ENCODE results near the gene NPLOC4.
"Not testable (repeated sequence)": the region's sequence is repeated elsewhere in the genome, so short reads cannot be mapped to it uniquely, and the experiment has no call there.

The NPLOC4 gene

DNA sequence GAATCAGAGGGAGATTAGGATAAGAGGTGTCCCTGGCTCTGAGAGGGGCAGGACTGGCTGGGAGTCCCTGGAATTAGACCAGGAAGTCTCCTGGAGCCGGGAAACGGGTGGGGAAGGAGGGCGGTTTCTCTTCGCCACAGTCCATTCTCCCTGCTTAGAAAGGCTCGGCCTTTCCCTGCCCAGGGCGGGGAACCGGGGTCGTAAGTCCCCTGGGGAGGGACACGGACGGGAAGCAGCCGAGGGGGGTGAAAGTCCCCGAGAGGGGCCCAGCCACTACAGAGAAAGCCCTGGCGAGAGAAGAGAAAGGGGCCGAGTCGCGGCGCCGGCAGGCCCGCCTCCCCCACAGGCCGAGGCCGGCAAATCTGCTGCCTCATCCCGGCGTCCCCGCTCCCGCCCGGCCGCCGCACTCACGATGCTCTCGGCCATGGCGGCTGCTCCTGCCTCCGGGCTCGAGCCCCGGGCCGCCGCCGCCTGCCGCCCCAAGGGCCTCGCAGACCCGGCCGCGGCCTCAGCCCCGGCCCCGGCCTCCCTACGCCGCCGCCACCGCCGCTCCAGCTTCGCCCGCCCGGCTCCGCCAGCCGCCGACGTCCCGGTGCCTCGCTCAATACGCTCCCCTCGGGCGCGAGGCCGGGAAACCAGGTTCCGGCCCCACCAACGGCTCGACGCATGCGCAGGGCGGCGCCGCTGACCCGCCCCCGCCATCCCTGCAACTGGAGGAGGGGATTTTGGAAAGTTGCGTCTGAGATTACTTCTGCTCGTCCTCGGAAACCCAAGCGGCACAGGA is at the start of gene NPLOC4, which contains the start of gene TSPAN10:
Gene NPLOC4, minus strand, starts transcription at position 608 of the 784 bp plus-strand sequence. Its CDS starts 182 bp downstream, at position 426.
Gene TSPAN10, plus strand, starts transcription at position 692 of the 784 bp plus-strand sequence. CDS start 5,217 bp downstream, outside the sequence.
- DNase-seq, result peak; percentile 9

DNA sequence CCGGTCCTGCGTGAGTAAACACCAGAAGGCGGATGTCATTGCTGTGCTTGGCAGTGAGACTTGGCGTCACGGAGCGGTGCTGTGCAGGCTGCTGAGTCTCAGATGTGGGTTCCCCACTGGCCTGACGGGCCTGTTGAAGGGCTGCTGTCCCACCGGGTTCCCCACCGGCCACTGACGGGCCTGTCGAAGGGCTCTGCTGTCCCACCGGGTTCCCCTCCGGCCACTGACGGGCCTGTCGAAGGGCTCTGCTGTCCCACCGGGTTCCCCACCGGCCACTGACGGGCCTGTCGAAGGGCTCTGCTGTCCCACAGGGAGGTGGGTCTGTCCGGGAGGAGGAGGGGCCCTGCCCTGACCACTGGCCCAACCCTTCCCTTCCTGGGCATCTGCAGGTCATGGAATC is 49.7 kb upstream of the NPLOC4 start:
- no peak for DNase-seq

DNA sequence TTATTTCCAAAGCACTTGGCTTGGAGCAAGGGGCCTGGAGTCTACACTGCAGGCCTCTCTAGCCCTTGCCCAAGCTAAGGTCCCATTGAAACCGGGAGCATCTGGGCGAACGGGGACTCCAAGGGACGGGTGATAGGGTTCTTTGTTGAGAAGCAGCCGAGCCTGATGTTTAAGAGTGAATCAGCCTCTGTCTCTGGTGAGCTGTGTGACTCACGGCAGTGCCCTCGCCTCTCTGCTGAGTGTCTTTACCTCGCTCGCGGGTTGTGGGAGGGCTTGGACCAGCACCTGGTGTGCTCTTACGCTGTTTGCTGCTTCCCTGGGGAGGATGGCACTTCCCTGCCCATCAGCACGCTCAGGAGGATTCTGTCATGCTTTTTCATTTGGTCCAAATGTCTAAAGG is 48.2 kb upstream of the NPLOC4 start:
- DNase-seq, result no peak

DNA sequence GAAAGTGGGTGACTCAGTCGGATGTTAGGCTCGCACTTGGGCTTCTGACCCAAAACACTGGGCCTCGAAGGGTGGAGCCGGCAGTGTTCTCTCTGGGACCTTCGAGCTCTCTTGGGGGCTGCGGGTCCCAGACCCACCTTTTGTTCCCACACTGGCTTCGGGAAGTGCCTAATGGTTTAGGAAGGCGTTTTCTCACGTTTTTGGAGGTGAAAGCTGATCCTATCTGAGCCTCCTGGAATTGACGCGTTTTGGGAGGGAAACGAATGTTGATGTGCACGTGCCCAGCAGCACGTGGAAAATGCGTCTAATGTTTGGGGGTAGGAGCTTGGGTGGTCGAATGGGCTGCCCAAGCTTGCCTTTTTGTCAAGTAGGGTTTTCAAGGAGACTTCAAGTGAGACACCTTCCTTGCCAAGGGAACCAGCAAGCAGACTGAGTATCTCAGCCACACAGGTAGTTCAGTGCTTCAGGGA is 47.6 kb upstream of the NPLOC4 start:
- DNase-seq, result no peak

DNA sequence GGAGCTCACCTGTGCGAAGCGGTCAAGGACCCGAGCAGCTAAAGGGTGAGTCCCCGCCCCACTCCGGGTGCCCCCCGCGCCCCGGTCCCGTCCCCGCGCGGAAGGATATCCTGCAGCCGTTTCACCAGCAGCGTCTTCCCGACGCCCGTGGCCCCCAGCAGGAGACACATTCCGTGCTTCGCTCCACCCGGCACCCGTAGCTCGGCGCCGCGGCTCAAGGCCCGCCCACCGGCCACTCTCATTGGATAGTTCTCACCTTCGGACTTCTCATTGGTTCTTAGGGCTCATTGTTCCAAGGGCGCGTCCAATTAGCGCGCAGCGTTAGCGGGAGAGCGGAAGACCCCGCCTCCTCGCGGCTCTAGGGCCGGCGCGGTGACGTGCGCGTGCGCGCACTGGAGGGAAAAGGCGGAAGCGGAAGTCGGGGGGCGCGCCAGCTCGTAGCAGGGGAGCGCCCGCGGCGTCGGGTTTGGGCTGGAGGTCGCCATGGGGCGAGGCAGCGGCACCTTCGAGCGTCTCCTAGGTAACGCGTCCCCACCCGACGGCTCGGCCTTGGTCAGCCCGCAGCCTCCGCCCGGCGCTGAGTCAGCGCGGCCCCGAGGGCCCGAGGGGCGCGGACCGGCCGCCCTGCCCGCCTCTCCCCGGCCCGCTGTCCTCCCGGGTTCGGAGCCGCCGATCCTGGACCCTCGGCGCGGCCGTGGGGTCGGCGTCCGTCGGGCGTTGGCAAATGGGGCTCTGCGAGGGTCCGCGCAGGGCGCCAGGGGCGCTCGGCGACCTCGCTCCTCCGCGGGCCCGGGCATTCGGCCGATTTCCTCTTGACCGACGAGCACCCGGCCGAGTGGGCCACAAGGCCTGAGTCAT is 46.9 kb upstream of the NPLOC4 start, which contains the start of the genes ARL16 and HGS:
Gene ARL16, minus strand, starts transcription at position 214 of the 858 bp plus-strand sequence. Its CDS starts 44 bp downstream, at position 170.
Gene HGS, plus strand, starts transcription at position 428 of the 858 bp plus-strand sequence. Its CDS starts 56 bp downstream, at position 484.
- DNase-seq, result peak; percentile 82

DNA sequence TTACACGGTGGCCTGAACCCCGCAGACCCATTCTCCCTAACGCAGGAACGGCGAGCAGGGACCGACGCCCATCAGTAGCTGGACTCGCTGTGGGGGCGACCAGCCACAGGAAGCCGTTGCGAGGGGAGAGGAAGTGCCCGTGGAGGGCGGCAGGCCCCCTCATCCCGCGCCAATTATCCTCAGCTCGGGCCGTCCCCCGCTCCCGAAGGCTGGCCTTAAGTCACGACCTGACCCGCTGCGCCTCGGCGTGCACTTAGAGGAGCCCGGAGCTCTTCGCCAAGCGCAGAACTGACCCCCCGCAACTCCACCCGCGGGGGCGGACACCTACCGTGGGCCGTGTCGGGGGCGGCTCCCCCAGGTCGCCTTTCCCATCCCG is 46.3 kb upstream of the NPLOC4 start:
- no peak for DNase-seq

DNA sequence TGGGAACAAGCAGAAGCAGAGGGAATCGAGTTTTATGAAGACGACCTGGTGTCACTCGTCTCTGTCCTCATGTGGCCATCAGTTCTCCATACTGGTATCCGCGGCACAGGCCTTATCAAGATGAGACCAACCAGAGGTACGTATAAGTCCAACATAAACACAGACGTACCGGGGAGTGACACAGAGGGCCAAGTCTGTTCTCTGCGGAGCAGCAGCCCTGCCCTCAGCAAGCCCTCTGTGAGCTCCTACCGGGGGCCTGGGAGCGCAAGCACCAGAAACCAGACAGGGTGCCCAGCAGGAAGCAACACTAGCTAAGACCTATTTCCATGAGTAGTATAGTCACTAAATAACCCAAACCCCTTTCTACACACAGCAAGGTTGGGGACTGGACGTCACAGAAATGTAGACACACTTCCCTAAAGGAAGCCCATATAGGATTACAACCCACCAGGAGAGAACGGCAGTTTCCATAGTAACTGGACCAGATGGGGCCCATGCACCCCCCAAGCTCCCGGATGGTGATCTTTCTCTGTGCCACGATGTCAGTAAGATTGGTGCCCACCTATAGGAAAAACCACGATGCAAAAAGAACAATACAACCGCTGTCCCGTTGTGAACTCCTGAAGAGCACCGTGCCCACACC is 45.8 kb upstream of the NPLOC4 start:
- no peak for DNase-seq

DNA sequence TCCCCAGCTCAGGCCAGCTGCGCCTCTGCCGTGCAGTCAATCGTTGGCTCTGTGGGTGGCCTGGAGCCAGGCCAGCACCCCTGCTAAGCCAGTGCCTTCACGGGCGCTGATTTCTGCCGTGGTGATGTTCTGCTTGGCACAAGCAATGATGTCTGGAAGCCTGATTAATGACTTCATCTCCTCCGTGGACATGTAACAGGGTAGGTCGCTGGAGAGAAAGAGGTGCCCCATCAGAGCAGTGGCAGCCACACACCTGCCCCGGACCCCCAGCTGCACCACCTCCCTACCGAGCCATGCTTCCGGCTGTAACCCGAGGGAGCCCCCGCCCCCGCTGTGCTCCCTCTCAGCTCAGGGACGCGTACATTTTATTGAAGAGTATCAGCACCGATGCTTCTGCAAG is 44.8 kb upstream of the NPLOC4 start:
- no peak for DNase-seq

DNA sequence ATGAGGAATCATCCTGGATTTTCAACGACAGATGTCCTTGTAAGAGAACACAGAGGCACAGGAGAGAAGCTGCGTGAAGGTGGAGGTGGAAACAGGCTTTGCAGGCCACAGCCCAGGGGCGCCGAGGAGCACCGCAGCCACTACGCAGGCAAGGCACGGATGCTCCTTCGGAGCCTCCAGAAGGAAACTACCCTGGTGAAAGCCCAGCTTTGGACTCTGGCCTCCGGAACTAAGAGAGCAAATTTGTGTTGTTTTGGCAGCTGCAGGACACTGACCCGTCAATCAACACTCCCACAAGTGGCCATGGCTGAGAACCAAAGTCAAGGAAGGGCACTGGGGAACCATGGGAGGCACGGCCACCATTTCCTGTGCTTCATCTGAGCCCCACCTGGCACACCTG is 43.2 kb upstream of the NPLOC4 start:
- no peak for DNase-seq

DNA sequence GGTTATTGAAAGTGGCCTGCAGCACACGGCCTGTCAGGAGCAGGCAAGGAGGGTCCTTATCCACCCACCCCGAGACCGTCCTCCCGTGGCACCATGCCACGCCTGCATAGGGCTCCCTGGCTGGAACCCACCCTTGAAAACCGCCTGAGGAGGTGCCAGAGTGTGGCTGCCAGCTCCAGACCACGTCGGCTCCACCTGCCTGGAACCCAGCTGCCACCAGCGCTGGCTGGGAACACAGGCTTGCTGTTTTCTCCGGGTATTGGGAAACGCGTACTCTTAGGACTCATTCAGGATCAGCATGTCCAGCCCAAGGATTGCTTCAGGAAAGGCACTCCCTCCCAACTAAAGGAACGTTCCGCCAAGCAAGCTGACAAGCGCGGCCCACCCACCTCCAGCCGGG is 40.0 kb upstream of the NPLOC4 start:
- DNase-seq, result no peak

DNA sequence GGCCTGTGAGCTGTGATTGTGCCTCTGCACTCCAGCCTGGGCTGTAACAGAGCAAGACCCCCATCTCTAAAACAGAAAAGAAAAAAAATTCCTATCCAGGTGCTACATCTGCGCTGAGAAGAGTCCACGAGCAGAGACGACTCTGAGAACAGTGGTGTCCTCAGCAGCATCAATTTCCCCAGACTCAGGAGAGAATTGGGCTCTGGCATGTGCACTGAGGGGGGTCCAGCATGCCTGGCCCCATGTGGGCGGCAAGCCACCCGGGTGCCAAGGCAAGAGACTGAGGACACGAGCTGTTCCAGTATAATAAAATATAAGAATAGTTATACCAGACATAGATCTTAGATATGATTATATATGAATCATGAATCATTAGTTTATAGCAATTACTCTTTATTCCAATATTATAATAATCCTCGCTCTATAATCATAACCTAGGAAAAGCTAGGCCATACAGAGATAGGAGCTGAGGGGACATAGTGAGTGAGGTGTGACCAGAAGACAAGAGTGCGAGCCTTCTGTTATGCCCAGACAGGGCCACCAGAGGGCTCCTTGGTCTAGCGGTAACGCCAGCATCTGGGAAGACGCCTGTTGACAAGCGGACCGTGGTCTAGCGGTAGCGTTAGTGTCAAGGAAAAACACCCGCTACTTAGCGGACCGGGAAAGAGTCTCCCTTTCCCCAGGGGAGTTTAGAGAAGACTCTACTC is 38.8 kb upstream of the NPLOC4 start:
- DNase-seq, result not testable (repeated sequence)

DNA sequence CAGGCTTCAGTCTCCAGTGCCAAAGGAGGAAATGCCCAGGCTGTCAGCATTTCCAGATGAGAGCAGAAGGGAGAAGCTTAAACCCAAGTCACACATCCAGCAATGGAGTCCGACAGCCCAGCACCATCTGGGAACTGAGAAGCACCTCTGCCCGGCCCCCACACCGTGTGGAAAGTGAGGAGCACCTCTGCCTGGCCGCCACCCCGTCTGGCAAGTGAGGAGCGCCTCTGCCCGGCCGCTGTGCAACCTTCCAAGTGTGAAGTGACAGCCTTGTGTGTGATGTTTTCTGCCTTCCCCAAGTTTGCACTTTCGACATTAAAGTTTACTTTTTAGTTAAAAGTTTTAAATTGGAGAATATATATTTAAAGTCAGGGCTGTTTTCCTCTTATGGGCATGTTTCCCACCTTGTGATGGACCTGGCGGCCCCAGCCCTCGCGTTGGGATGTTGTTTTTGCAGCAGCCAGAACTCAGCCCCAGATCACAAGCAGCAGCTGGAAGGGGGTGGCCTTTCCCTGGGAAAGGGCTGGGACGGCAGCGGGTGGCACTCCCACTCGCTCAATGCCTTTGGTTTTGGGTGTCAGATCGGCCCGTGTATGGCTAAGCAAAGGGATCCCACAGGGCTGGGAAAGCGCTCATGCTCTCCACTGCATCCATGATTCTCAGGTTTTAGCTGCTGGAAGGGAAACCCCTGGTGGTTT is 36.8 kb upstream of the NPLOC4 start:
- DNase-seq, result no peak

DNA sequence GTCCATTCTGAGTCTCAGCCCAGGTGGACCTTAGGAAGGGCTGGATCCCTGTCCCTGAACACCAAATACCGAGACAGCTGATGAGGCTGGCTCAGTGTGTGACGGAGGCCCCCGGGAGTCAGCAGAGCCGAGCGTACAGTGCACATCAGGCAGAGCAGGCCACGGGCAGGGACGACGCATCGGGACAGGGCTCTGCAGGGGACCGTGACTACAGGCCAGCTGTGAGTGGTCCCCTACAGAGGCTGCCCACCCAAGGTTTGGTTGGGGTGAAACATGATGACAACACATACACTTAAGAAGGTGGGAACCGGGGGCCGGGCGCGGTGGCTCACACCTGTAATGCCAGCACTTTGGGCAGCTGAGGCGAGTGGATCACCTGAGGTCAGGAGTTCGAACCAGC is 36.0 kb upstream of the NPLOC4 start:
- DNase-seq, result no peak

DNA sequence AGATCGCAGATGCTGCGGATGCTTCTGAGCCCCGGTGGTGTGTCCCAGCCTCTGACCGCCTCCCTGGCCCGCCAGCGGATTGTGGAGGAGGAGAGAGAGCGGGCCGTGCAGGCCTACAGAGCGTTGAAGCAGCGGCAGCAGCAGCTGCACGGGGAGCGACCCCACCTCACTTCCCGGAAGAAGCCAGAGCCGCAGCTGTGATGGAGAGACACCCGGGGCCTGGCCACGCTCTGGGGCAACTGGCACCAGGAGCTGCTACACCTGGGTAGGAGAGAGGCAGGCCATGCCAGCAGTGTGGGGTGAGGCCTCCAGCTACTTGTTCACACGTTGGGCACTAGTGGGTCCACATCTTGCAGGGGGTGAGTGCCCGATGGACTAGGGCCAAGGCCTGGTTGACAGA is 35.6 kb upstream of the NPLOC4 start:
- DNase-seq, result no peak

DNA sequence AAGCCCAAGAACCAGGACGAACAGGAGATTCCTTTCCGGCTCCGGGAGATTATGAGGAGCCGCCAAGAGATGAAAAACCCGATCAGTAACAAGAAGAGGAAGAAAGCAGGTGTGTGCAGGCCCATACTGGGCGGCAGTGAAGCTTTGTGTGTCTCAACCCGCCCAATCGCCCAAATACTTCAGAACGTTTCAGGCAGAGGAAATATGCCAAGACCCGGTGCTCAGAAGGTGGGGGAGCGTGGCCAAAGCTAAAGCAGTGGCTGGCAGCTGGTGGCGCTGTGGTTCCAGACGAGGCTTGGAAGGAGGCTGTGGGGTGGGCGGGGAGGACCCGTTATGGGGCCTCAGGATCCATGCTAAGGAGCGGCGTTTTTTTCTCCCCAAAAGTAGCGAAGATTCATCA is 30.8 kb upstream of the NPLOC4 start:
- DNase-seq, result no peak

DNA sequence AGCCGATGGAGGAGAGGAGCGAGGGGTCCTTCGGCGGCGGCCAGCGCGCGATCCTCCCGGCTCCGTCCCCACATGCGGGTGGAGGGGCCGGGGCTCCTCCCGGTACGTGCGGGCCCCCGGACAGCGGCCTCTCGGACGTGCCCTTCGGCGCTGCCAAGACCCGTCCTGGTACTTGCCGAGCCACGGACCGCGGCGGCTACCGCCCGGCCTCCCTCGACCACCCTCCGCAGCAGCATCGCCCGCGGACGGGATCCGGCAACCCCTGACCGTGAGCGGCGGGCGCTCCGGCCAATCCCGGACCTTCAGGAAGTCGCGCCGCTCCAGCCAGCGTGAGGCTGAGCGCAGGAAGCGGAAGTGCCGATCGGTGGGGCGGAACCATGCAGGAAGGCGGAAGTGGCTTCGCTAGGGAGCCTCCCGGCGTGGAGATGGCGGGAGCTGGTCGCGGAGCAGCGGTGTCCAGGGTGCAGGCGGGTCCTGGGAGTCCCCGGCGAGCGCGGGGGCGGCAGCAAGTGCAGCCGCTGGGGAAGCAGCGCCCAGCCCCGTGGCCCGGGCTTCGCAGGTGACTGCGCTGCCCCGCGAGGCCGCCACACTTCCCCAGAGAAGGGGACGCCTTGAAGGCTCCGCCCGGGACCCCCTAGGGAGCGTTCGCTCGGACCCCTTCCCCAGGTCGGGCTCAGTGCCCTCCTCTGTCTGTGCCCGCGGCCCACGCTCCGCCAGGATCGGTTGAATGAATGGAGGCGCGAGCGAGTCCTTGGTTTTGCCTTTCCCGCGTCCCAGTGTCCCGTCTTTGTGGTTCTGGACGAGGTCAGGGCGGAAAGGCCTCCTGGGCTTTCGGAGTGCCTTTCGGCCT is 29.7 kb upstream of the NPLOC4 start, which contains the start of the genes CCDC137 and OXLD1:
Gene CCDC137, plus strand, starts transcription at position 396 of the 850 bp plus-strand sequence. Its CDS starts 30 bp downstream, at position 426.
Gene OXLD1, minus strand, starts transcription at position 264 of the 850 bp plus-strand sequence. Its CDS starts 28 bp downstream, at position 236.
- peak; percentile 63 for DNase-seq

DNA sequence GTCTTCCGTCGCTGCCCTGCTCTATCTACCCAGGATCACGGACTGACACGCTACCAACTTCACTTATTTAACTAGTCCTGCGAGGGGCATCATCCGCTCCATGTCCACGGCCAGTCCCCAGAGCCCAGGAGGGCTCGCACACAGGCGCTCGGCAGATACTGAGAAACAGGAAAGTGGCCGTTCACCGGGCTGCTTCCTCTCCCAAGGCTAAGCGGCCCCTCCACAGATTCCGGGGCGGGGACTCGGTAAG is 29.1 kb upstream of the NPLOC4 start:
- no peak for DNase-seq

DNA sequence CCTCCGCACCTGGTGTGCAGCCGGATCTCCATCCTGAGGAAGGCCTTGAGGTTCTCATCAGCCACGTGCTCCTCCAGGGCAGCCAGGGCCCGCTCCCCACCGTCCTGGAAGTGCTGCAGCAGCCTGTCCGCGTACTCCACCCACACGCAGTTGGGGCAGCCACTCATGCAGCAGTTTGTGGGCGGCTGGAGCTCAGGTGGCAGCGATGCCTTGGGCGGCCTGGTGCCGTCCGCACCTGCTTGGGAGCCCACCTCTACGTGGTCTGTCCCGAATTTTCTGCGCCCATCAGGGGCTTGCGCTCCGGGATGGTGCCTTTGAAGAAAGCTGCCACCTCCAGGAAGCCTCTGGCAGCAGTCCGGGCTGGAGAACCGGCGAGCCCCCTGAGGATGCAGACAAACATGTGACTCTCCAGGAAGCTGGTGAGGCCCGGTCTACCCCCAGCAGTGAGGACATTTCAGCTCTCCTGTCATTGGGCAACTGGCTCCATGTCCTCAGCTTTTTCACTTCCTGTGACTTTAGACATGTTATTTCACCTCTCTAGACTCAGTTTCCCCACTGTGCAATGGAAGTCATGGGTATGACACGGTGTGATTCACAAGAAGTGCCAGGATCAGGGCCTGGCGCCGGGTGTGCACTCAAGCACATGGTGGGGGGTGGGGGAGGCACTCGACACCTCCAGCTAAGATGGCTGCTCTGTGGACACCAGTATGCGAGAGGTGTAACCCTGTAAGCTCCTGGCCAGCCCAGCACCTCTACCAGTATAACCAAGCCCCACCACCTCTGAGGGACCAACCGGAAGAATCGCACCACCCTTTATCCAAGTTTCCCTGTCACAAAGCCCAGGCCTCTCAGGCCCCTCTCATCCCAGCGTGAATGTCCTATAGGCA is 28.5 kb upstream of the NPLOC4 start:
- no peak for DNase-seq

DNA sequence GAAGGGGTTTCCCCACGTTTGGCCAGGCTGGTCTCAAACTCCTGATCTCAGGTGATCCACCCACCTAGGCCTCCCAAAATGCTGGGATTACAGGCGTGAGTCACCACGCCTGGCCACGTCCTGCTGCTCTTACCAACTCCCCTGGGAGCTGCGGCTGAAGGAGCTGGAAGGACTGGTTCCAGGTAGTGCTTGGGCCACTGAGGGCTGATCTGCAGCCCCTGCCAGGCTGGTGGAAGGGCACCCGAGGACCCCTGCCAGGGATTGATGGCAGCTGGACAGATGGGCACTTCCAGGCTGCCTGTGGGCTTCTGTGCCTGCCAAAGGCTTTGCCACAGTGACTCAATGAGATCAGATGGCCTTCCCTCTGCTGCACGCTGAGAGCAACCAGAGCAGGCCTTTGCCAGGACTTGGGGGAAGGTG is 27.1 kb upstream of the NPLOC4 start:
- DNase-seq, result no peak

DNA sequence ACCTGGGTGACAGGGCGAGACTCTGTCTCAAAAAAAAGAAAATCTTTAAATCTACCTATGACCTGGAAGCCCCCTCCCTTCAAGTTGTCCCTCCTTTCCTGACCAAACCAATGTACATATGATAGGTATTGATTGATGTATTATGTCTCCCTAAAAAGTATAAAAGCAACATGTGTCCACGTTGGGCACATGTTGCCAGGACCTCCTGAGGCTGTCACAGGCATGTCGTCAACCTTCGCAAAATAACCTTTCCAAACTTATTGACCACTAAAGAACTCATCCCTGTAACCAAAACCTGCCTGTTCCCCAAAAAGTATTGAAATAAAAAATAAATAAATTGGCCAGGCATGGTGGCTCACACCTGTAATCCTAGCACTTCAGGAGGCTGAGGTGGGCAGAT is 25.1 kb upstream of the NPLOC4 start:
- no peak for DNase-seq
